ENCODE measurements around the gene CPPED1. TPM values are rescaled to one million over a fixed set of nuclear protein-coding genes. Genes with fewer than 3 reads are reported as not detected.

CPPED1 gene
- total RNA-seq, 1 donor = 21.4 TPM

GRCh38 chr16:12804395-12804794 lies 708 bp upstream of the CPPED1 start:
- Histone ChIP-seq H3K4me1 (ENCODE audit: insufficient read depth, low read length) (peaks cover 32% of the 10 kb centered on the region), H3K27ac (ENCODE audit: low read depth, low read length) (no peak overlapping the region), H2AFZ (ENCODE audit: low read length) (peak overlapping the region; percentile 56), H3K79me2 (ENCODE audit: insufficient read depth, low read length) (peaks cover 27% of the 10 kb centered on the region), H3K27me3 (ENCODE audit: insufficient read depth, low read length) (no peaks in the 10 kb centered on the region), H3K4me3 (ENCODE audit: insufficient read depth, low read length) (peak overlapping the region; percentile 77), H3K36me3 (ENCODE audit: insufficient read depth, low read length) (no peaks in the 10 kb centered on the region), H4K20me1 (ENCODE audit: insufficient read depth, low read length) (no peaks in the 10 kb centered on the region), H3K9me3 (ENCODE audit: low read depth, low read length) (no peaks in the 10 kb centered on the region), H3K4me2 (ENCODE audit: insufficient read depth, low read length) (peak overlapping the region; percentile 82)
- DNase-seq (ENCODE audit: insufficient read length, low spot score, missing footprints) = peak; percentile 22
- no peak for TF ChIP-seq CTCF (IDR thresholded peaks at IDR 0.05; ENCODE audit: extremely low read depth, low read depth, low read length)

GRCh38 chr16:12802661-12803060 lies 1.0 kb downstream of the CPPED1 start:
- Histone ChIP-seq H3K27ac (ENCODE audit: low read depth, low read length) (peak overlapping the region; percentile 93), H3K4me1 (ENCODE audit: insufficient read depth, low read length) (peaks cover 34% of the 10 kb centered on the region), H3K27me3 (ENCODE audit: insufficient read depth, low read length) (no peaks in the 10 kb centered on the region), H4K20me1 (ENCODE audit: insufficient read depth, low read length) (no peaks in the 10 kb centered on the region), H3K9me3 (ENCODE audit: low read depth, low read length) (no peaks in the 10 kb centered on the region), H2AFZ (ENCODE audit: low read length) (peak overlapping the region; percentile 89), H3K4me3 (ENCODE audit: insufficient read depth, low read length) (peak overlapping the region; percentile 77), H3K36me3 (ENCODE audit: insufficient read depth, low read length) (no peaks in the 10 kb centered on the region), H3K4me2 (ENCODE audit: insufficient read depth, low read length) (peak overlapping the region; percentile 82), H3K79me2 (ENCODE audit: insufficient read depth, low read length) (peaks cover 42% of the 10 kb centered on the region)
- peak; percentile 19 for DNase-seq (ENCODE audit: insufficient read length, low spot score, missing footprints)
- no peak for TF ChIP-seq CTCF (IDR thresholded peaks at IDR 0.05; ENCODE audit: extremely low read depth, low read depth, low read length)

GRCh38 chr16:12802048-12802447 lies 1.6 kb downstream of the CPPED1 start:
- H3K9me3 ChIP-seq (ENCODE audit: low read depth, low read length) = no peaks in the 10 kb centered on the region
- H3K4me3 ChIP-seq (ENCODE audit: insufficient read depth, low read length) = peak overlapping the region; percentile 56
- peak overlapping the region; percentile 93 for H3K27ac ChIP-seq (ENCODE audit: low read depth, low read length)
- H3K36me3 ChIP-seq (ENCODE audit: insufficient read depth, low read length) = no peaks in the 10 kb centered on the region
- peaks cover 34% of the 10 kb centered on the region for H3K4me1 ChIP-seq (ENCODE audit: insufficient read depth, low read length)
- no peaks in the 10 kb centered on the region for H4K20me1 ChIP-seq (ENCODE audit: insufficient read depth, low read length)
- H3K79me2 ChIP-seq (ENCODE audit: insufficient read depth, low read length) = peaks cover 48% of the 10 kb centered on the region
- no peak for TF ChIP-seq CTCF (IDR thresholded peaks at IDR 0.05; ENCODE audit: extremely low read depth, low read depth, low read length)
- peak; percentile 9 for DNase-seq (ENCODE audit: insufficient read length, low spot score, missing footprints)
- H3K27me3 ChIP-seq (ENCODE audit: insufficient read depth, low read length) = no peaks in the 10 kb centered on the region
- peak overlapping the region; percentile 49 for H2AFZ ChIP-seq (ENCODE audit: low read length)
- H3K4me2 ChIP-seq (ENCODE audit: insufficient read depth, low read length) = peak overlapping the region; percentile 82

GRCh38 chr16:12801511-12802042 lies 2.1 kb downstream of the CPPED1 start:
- Histone ChIP-seq H3K27ac (ENCODE audit: low read depth, low read length) (peak overlapping the region; percentile 93), H3K27me3 (ENCODE audit: insufficient read depth, low read length) (no peaks in the 10 kb centered on the region), H3K9me3 (ENCODE audit: low read depth, low read length) (no peaks in the 10 kb centered on the region), H3K36me3 (ENCODE audit: insufficient read depth, low read length) (no peaks in the 10 kb centered on the region), H4K20me1 (ENCODE audit: insufficient read depth, low read length) (no peaks in the 10 kb centered on the region), H3K4me1 (ENCODE audit: insufficient read depth, low read length) (peaks cover 34% of the 10 kb centered on the region), H2AFZ (ENCODE audit: low read length) (peak overlapping the region; percentile 49), H3K4me3 (ENCODE audit: insufficient read depth, low read length) (peak overlapping the region; percentile 56), H3K4me2 (ENCODE audit: insufficient read depth, low read length) (peak overlapping the region; percentile 82), H3K79me2 (ENCODE audit: insufficient read depth, low read length) (peaks cover 52% of the 10 kb centered on the region)
- no peak for TF ChIP-seq CTCF (IDR thresholded peaks at IDR 0.05; ENCODE audit: extremely low read depth, low read depth, low read length)
- peak; percentile 89 for DNase-seq (ENCODE audit: insufficient read length, low spot score, missing footprints)
